NCI-H748 (cell line): Measurements from ENCODE around the gene MADD.
"Not testable (repeated sequence)": the region's sequence is repeated elsewhere in the genome, so short reads cannot be mapped to it uniquely, and the experiment has no call there.

Experiments used
- DNase-seq: peaks from one replicate; lab custom pipeline; 2025; ENCODE audit not compliant: unreplicated experiment; lab: John Stamatoyannopoulos, UW

Gene MADD

GRCh38 chr11:47318166-47318565, 48.2 kb downstream of the MADD start:
- DNase-seq = no peak

- no peak for DNase-seq
Measured at GRCh38 chr11:47324520-47324919, 54.6 kb downstream of the MADD start.

DNA sequence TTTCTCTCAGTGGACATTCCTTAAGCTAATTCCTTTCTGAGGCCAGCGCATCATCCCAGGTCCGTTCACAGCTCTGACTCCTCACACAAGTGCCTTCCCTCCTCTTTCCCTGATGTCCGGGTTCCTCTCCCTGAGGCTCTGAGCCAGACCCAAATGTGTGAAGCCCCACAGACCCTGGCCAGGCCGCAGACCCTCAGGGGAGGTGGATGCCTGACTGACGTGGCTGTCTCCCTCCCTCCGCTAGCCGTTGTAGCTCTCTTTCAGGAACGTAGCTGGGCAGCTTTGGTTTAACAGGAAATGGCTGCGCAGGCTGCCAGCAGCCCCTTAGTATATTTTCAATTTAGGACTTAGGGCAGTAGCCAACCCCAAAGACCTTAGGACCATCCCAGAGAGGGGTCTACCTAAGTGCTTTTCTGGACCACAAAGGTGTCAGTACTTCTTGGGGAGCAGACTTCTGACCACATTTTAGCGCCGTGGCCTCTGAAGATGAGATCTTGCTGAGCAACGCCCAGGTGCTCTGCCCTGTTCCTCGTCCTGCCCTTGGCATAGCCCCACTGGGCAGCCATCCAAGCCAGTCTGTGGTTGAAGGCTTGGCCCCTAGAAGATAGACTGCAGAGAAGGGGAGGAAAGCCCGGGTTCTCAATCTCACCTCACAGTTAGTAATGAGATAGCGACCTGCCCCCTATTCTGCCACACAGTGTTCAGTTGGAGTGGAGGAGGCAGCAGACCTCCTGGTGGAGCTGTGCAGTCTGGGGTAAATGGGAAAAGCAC, 55.5 kb downstream of the MADD start:
- DNase-seq = no peak

DNA sequence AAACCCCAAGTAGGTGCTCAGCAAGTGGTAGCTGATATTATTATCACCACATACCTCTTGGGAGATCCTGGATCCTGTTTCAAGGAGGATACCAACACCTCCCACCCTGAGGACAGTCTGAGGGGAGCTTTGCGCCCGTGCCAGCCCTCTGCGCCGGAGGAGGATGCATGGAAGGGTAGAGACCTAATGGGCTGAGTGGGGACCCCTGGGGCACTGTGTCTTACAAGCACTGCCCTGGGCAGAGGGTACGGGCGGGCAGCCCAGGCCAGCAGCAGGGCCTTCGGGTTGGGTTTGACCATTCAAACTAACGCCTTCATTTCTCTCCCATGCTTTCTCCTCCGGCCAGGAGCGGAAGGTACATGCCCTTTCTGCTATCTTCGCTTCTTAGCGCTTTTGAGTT, 56.3 kb downstream of the MADD start:
- no peak for DNase-seq

DNA sequence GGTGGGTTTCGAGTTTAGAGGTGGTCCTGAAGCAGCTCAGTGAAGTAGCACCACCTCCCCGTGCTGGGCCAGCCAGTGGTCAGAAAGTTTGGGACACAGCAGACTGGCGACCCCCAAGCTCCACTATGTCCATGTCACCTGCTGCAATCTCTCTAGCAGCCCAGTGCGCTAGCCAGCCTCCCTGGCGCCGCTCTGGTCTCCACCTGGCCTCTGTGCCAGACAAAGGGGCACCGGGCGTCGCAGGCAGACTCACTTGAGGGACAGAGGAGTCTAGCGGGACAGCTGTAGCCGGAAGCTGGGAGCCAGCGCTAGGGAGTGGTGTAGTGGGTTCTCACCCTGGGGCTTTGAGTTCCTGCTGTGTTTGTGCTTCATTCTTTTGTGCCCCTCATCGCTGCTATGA, 57.1 kb downstream of the MADD start:
- DNase-seq = peak; percentile 56

- no peak for DNase-seq
Measured at GRCh38 chr11:47327949-47328348, 58.0 kb downstream of the MADD start.

DNA sequence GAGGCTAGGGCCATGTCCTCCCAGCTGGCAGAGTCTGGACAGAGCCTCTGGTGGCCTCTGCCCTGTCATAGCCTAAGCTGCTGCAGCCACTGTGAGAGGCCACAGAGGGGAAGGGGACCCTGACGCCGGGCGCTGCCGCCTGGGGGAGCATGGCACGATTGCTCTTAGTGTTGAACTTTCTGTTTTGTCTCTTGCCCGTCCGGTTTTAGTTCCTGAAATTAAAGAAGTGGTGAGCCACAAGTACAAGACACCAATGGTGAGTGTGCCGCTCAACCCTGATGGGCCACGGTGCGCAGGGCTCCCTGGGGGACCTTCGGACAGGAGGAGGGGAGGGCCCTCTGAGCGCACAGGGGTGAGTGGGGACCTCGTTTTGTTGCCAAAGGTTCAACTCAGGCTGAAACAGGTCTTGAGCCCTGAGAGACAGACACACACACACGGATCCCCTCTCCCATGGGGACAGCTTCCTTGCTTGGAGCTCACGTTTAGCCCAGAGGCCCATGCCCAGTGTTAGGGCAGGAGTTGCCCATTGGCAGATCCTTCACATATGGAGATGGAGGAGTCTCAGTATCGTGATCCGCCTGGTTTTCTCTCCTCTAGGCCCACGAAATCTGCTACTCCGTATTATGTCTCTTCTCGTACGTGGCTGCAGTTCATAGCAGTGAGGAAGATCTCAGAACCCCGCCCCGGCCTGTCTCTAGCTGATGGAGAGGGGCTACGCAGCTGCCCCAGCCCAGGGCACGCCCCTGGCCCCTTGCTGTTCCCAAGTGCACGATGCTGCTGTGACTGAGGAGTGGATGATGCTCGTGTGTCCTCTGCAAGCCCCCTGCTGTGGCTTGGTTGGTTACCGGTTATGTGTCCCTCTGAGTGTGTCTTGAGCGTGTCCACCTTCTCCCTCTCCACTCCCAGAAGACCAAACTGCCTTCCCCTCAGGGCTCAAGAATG, 58.8 kb downstream of the MADD start:
- no peak for DNase-seq

GRCh38 chr11:47329431-47329986, 59.6 kb downstream of the MADD start:
- DNase-seq = no peak

GRCh38 chr11:47329987-47330931, 60.3 kb downstream of the MADD start:
- no peak for DNase-seq

GRCh38 chr11:47331454-47332302, 61.7 kb downstream of the MADD start:
- no peak for DNase-seq

GRCh38 chr11:47332303-47332711, 62.4 kb downstream of the MADD start:
- no peak for DNase-seq

GRCh38 chr11:47332791-47333525, 63.0 kb downstream of the MADD start:
- no peak for DNase-seq

GRCh38 chr11:47333526-47333845, 63.6 kb downstream of the MADD start:
- DNase-seq = no peak

DNA sequence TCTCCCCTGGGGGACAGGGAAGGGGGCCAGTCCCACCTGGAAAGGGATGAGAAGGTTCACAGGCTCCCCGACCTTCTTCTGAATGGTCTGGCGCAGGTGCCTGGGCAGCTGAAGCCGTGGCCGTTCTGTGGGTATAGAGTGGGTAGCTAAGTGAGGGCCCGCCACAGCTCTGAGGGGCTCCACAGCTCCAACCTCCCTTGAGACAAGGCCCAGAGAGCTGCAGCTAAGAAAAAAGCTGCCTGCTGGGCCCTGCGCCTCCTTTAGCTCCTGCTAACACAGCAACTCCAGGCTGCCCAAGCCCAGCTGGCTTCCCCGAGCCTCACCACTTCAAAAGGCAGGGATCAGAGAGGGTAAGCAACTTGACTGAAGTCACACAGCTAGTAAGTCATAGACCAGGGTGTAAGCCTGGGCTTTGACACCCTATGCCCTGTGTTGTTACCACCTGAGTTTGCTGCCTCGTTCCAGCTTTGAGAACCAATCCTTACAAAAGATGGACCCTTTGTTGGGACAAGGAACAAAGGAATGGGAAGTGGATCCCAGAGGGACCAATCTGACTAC, 64.0 kb downstream of the MADD start:
- no peak for DNase-seq

DNA sequence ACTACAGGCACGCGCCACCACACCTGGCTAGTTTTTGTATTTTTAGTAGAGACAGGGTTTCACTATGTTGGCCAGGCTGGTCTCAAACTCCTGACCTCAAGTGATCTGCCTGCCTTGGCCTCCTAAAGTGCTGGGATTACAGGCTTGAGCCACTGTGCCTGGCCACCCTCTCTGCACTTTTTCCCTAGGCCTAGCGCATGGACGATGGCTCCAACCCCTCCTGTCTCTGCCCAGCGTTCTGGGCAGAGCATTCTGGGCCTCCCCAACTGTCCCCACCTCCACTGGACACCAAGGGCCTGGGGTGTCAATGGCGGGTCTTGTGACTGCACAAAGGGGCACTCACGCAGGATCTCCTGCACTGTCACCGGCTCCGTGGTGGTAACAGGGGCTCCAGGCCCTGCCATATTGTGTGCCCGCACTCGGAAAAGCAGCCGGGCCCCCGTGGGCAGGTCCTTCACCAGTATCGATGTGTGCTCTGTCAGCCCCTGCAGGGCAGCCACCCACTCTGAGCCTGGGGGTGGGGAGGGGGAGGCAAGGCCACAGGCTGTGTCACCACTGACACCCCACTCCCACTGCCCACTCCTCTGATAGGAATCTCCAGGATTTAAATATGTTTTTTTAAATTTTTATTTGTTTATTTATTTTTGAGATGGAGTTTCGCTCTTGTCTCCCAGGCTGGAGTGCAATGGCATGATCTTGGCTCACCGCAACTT, 64.9 kb downstream of the MADD start:
- DNase-seq = not testable (repeated sequence)

GRCh38 chr11:47335733-47336132, 65.8 kb downstream of the MADD start:
- DNase-seq = no peak

- no peak for DNase-seq
Measured at GRCh38 chr11:47336595-47336994, 66.7 kb downstream of the MADD start.

GRCh38 chr11:47337229-47337924, 67.4 kb downstream of the MADD start:
- peak; percentile 15 for DNase-seq
